GM23338 (cell line): ENCODE results near the gene KNL1. TPM values are rescaled to one million over a fixed set of nuclear protein-coding genes. Genes with fewer than 3 reads are reported as not detected.

Experiments
- ATAC-seq: fragments of 200-7000 bp; cut with Tn5 transposase; 3 replicates; pipeline ENCODE4 v1.9.1; 2020
- DNase-seq: peaks from one replicate; pipeline ENCODE4 v3.0.0-alpha.2; 2015; ENCODE audit warnings: low spot score
- H2AFZ ChIP-seq: fragments of 200-600 bp; sonication (generic); 2 replicates; pipeline ENCODE4 v1.8.0; 2016; ENCODE audit warnings: antibody characterized with exemption, mild to moderate bottlenecking, moderate library complexity
- H3F3A ChIP-seq: fragments of 200-600 bp; sonication (generic); replicated peaks from 2 replicates; pipeline ENCODE4 v1.8.0; 2017; ENCODE audit warnings: antibody characterized with exemption, mixed run types, low read depth
- H3K27ac ChIP-seq: fragments of 200-600 bp; sonication (generic); 2 replicates; pipeline ENCODE4 v1.6.1; 2016; ENCODE audit warnings: low read depth
- H3K27me3 ChIP-seq: fragments of 200-600 bp; sonication (generic); 2 replicates; pipeline ENCODE4 v1.8.0; 2016; ENCODE audit warnings: mild to moderate bottlenecking, mixed run types, moderate library complexity; ENCODE audit not compliant: insufficient read depth
- H3K36me3 ChIP-seq: fragments of 200-600 bp; sonication (generic); 2 replicates; pipeline ENCODE4 v1.8.0; 2016; ENCODE audit warnings: mild to moderate bottlenecking; ENCODE audit not compliant: insufficient read depth
- H3K4me1 ChIP-seq: fragments of 200-600 bp; sonication (generic); 2 replicates; pipeline ENCODE4 v1.8.0; 2016; ENCODE audit warnings: mild to moderate bottlenecking, moderate library complexity; ENCODE audit not compliant: insufficient read depth
- H3K4me2 ChIP-seq: fragments of 200-600 bp; sonication (generic); 2 replicates; pipeline ENCODE4 v1.7.1; 2017; ENCODE audit warnings: mixed run types
- H3K4me3 ChIP-seq: fragments of 200-600 bp; sonication (generic); 2 replicates; pipeline ENCODE4 v1.6.1; 2016; ENCODE audit warnings: mixed run types
- H3K79me2 ChIP-seq: fragments of 200-600 bp; sonication (generic); replicated peaks from 2 replicates; pipeline ENCODE4 v1.8.0; 2017; ENCODE audit warnings: mild to moderate bottlenecking; ENCODE audit not compliant: insufficient read depth
- H3K9me2 ChIP-seq: fragments of 200-600 bp; sonication (generic); 2 replicates; pipeline ENCODE4 v1.8.0; 2017; ENCODE audit not compliant: insufficient read depth
- H4K20me1 ChIP-seq: fragments of 200-600 bp; sonication (generic); replicated peaks from 2 replicates; pipeline ENCODE4 v1.8.0; 2017; ENCODE audit warnings: mild to moderate bottlenecking; ENCODE audit not compliant: insufficient read depth
- H3K27ac Mint-ChIP-seq: 2 replicates; pipeline ENCODE4 v1.8.0; 2020; ENCODE audit warnings: inconsistent platforms, mild to moderate bottlenecking, moderate library complexity, mixed read lengths
- H3K27me3 Mint-ChIP-seq: 3 replicates; pipeline ENCODE4 v1.8.0; 2022; ENCODE audit warnings: low read depth, mild to moderate bottlenecking, moderate library complexity, mixed read lengths, inconsistent platforms; ENCODE audit not compliant: insufficient read depth, poor library complexity
- H3K36me3 Mint-ChIP-seq: 3 replicates; pipeline ENCODE4 v1.8.0; 2021; ENCODE audit warnings: low read depth, mild to moderate bottlenecking, inconsistent platforms, moderate library complexity, mixed read lengths
- H3K4me1 Mint-ChIP-seq: 3 replicates; pipeline ENCODE4 v1.8.0; 2020; ENCODE audit warnings: mild to moderate bottlenecking, inconsistent platforms, mixed read lengths
- H3K4me3 Mint-ChIP-seq: 3 replicates; pipeline ENCODE4 v1.8.0; 2021; ENCODE audit warnings: moderate library complexity, mild to moderate bottlenecking, inconsistent platforms, mixed read lengths
- H3K9me3 Mint-ChIP-seq: 3 replicates; pipeline ENCODE4 v1.8.0; 2020; ENCODE audit warnings: moderate library complexity, mild to moderate bottlenecking, inconsistent platforms, mixed read lengths
- CREB1 ChIP-seq: fragments of 250-450 bp; sonication (Bioruptor Pico); IDR thresholded peaks from 2 replicates; pipeline ENCODE4 v1.5.0; 2020; ENCODE audit warnings: low read depth, mild to moderate bottlenecking, moderate library complexity
- JUNB ChIP-seq: IDR thresholded peaks from one replicate; pipeline ENCODE4 v1.6.1; 2016; ENCODE audit warnings: antibody characterized with exemption; ENCODE audit not compliant: unreplicated experiment
- POLR2AphosphoS5 ChIP-seq: IDR thresholded peaks from 2 replicates; pipeline ENCODE4 v1.6.1; 2016; ENCODE audit warnings: antibody characterized with exemption, low read depth
- STAT1 ChIP-seq: IDR thresholded peaks from one replicate; pipeline ENCODE4 v1.6.1; 2016; ENCODE audit warnings: antibody characterized with exemption; ENCODE audit not compliant: unreplicated experiment
- polyA plus RNA-seq: library from polyadenylated mRNA; unstranded; fragments of >200 nt; fragmentation: Nextera tagmentation; extraction: Ambion mirVana; gene quantifications from 2 replicates; pipeline ENCODE4 v1.2.1, GENCODE V29; 2016
- total RNA-seq: library from RNA; depleted of rRNA; stranded (reverse); fragments of >200 nt; shearing (Covaris generic); gene quantifications from 2 replicates; pipeline ENCODE4 v1.2.3, GENCODE V29; 2014
- TF ChIP-seq, protein P1 (sequence below): IDR thresholded peaks from one replicate; pipeline ENCODE4 v1.6.1; 2018; ENCODE audit warnings: antibody characterized with exemption; ENCODE audit not compliant: unreplicated experiment
- TF ChIP-seq, protein P2 (sequence below), 2 experiments: fragments of 200-600 bp in 1 of 2; sonication (generic) in 1 of 2; conservative IDR thresholded peaks; 2 replicates each; pipeline versions ENCODE4 v1.5.1 to v1.6.1; 2016 to 2017; ENCODE audit warnings: antibody characterized with exemption in 2 of 2, low read depth in 2 of 2, mild to moderate bottlenecking in 2 of 2, moderate library complexity in 1 of 2

The KNL1 gene
- total and polyA plus RNA-seq, 2 experiments from 2014 or later, result 16.7 to 43.2 TPM

DNA sequence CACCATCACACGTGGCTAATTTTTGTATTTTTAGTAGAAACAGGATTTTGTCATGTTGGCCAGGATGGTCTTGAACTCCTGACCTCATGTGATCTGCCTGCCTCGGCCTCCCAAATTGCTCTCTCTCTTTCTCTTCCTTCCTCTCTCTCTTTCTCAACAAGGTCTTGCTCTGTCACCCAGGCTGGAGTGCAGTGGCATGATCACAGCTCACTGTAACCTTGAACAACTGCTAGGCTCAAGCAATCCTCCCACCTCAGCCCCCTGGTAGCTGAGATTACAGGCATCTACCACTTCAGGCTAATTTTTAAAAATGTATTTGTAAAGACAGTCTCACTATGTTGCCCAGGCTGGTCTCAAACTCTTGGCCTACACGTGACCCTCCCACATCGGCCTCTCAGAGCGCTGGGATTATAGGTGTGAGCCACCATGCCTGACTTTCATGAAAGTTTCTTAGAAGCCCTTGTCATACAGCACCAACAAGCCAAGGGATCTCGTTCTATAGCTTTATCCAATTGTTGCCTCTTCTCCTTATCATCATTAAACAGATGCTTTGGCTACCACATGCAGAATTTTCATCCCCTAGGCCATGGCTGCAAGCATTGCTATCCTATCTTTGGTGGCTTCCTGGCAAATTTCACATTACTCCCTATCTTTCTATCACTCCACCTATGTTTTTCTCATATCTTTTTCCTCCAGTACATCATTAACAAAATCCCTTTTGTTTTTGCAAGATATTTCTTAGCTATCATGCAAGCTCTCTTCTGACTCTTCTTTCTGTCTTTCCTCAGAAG lies 34.9 kb upstream of the KNL1 start:
- no peaks in the 10 kb centered on the region for H3K27me3 ChIP-seq
- no peaks in the 10 kb centered on the region for H3K9me2 ChIP-seq
- ATAC-seq (no peak), DNase-seq (no peak)
- Mint-ChIP-seq H3K27me3 (peaks cover 5% of the 10 kb centered on the region), H3K9me3 (no peaks in the 10 kb centered on the region), H3K4me3 (no peak overlapping the region), H3K36me3 (peaks cover 17% of the 10 kb centered on the region; the same call in 2 of the 3 replicates), H3K4me1 (peaks cover 34% of the 10 kb centered on the region), H3K27ac (peak overlapping the region; percentile 60; the same call in 1 of the 2 replicates)
- no peaks in the 10 kb centered on the region for H3F3A ChIP-seq
- peaks cover 3% of the 10 kb centered on the region; the same call in 1 of the 2 replicates for H4K20me1 ChIP-seq
- peaks cover 14% of the 10 kb centered on the region for H3K4me1 ChIP-seq
- no peak overlapping the region for H3K27ac ChIP-seq
- H3K4me3 ChIP-seq, result no peak overlapping the region
- no peak overlapping the region for H3K4me2 ChIP-seq
- H2AFZ ChIP-seq, result no peak overlapping the region
- TF ChIP-seq STAT1 (no peak), CREB1 (CRISPR knock-in tag) (no peak), JUNB (no peak), POLR2AphosphoS5 (no peak)
- TF ChIP-seq, protein P1, sequence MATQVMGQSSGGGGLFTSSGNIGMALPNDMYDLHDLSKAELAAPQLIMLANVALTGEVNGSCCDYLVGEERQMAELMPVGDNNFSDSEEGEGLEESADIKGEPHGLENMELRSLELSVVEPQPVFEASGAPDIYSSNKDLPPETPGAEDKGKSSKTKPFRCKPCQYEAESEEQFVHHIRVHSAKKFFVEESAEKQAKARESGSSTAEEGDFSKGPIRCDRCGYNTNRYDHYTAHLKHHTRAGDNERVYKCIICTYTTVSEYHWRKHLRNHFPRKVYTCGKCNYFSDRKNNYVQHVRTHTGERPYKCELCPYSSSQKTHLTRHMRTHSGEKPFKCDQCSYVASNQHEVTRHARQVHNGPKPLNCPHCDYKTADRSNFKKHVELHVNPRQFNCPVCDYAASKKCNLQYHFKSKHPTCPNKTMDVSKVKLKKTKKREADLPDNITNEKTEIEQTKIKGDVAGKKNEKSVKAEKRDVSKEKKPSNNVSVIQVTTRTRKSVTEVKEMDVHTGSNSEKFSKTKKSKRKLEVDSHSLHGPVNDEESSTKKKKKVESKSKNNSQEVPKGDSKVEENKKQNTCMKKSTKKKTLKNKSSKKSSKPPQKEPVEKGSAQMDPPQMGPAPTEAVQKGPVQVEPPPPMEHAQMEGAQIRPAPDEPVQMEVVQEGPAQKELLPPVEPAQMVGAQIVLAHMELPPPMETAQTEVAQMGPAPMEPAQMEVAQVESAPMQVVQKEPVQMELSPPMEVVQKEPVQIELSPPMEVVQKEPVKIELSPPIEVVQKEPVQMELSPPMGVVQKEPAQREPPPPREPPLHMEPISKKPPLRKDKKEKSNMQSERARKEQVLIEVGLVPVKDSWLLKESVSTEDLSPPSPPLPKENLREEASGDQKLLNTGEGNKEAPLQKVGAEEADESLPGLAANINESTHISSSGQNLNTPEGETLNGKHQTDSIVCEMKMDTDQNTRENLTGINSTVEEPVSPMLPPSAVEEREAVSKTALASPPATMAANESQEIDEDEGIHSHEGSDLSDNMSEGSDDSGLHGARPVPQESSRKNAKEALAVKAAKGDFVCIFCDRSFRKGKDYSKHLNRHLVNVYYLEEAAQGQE, result no peak
- TF ChIP-seq, protein P2, sequence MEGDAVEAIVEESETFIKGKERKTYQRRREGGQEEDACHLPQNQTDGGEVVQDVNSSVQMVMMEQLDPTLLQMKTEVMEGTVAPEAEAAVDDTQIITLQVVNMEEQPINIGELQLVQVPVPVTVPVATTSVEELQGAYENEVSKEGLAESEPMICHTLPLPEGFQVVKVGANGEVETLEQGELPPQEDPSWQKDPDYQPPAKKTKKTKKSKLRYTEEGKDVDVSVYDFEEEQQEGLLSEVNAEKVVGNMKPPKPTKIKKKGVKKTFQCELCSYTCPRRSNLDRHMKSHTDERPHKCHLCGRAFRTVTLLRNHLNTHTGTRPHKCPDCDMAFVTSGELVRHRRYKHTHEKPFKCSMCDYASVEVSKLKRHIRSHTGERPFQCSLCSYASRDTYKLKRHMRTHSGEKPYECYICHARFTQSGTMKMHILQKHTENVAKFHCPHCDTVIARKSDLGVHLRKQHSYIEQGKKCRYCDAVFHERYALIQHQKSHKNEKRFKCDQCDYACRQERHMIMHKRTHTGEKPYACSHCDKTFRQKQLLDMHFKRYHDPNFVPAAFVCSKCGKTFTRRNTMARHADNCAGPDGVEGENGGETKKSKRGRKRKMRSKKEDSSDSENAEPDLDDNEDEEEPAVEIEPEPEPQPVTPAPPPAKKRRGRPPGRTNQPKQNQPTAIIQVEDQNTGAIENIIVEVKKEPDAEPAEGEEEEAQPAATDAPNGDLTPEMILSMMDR (conservative IDR thresholded peaks at IDR 0.05; ENCODE audit: low read depth in 2 of 2), result no peak
- 0 out of 2 replicates have a peak, but pooled peaks cover 3% of the 10 kb centered on the region for H3K79me2 ChIP-seq
- no peaks in the 10 kb centered on the region for H3K36me3 ChIP-seq

DNA sequence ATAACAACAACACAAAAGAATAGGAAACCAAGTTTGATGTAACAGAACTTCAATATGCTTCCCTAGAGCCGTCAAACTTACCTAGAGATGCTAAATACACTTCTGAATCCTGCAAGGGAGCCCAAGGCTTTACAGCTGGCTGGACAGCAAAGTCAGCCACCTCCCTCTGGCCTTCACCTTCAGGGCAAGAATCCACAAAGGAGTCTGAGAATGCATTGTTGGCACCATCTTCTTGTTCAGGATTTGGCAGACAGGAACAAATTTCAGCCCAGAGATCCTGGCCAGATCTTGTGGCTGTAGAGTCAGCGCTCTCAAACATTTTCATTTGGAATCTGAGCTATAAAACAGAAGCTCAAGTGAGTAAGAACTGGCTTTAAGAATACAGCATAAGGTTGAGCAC lies 31.4 kb upstream of the KNL1 start:
- 0 out of 2 replicates have a peak, but pooled peaks cover 6% of the 10 kb centered on the region for H3K4me1 ChIP-seq
- Mint-ChIP-seq H3K36me3 (no peaks in the 10 kb centered on the region), H3K4me1 (peaks cover 22% of the 10 kb centered on the region), H3K27me3 (peaks cover 16% of the 10 kb centered on the region), H3K9me3 (no peaks in the 10 kb centered on the region), H3K4me3 (no peak overlapping the region), H3K27ac (no peak overlapping the region)
- no peaks in the 10 kb centered on the region for H3K9me2 ChIP-seq
- H4K20me1 ChIP-seq, result peaks cover 3% of the 10 kb centered on the region; the same call in 1 of the 2 replicates
- no peaks in the 10 kb centered on the region for H3K27me3 ChIP-seq
- H3K4me3 ChIP-seq, result no peak overlapping the region
- H3F3A ChIP-seq, result no peaks in the 10 kb centered on the region
- 0 out of 2 replicates have a peak, but pooled peaks cover 3% of the 10 kb centered on the region for H3K79me2 ChIP-seq
- no peak overlapping the region for H3K27ac ChIP-seq
- H3K36me3 ChIP-seq, result no peaks in the 10 kb centered on the region
- no peak overlapping the region for H3K4me2 ChIP-seq
- no peak overlapping the region for H2AFZ ChIP-seq
- DNase-seq, result no peak
- ATAC-seq, result no peak
- no peak for TF ChIP-seq STAT1
- TF ChIP-seq, protein P2 (conservative IDR thresholded peaks at IDR 0.05; ENCODE audit: low read depth in 2 of 2), result no peak
